CD4-positive, alpha-beta T cell treated with Interleukin-12 subunit alpha and Interleukin-12 subunit beta, for 1 hour (primary cell): ENCODE results near the gene SHC3.

Source experiments
- DNase-seq: peaks from one replicate; pipeline ENCODE4 v3.0.0-alpha.2; 2020

Gene SHC3

DNA sequence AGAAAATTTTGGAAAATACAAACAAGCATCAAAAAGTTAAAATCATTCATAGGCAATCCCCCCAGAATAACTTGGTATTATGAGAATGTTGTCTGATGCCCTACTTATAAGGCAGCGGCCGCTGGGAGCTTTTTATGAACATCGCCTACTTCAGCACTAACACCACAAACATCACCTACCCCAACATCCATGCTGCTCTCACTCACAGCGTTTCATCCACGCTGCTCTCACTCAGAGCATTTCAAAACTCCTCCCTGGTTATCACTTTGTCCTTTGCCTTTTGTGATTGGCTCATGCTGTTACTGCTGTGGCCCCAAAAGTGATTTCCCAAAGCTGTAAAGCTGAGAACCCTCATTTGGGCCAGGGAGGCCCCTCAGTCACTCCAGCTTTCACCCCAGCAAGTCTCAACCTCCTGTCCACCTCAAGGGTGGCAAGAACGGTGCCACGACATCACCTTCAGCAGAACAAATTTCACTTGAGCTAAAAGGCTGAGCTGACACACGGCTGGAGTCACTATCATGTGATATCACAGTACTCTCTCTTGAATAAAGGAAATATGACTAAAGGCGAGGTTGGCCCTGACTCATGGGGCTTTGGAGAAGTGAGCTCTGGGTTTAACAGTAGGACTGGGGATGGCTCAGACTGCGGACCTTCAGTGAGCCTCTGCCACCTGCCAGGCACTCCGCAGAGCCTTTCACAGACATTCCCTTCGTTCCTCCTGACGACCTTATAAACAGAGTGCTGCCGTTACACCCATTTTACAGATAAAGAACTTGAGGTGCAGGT, 25.2 kb downstream of the SHC3 start:
- DNase-seq = no peak

GRCh38 chr9:89149726-89150125, 28.9 kb downstream of the SHC3 start:
- DNase-seq = no peak

DNA sequence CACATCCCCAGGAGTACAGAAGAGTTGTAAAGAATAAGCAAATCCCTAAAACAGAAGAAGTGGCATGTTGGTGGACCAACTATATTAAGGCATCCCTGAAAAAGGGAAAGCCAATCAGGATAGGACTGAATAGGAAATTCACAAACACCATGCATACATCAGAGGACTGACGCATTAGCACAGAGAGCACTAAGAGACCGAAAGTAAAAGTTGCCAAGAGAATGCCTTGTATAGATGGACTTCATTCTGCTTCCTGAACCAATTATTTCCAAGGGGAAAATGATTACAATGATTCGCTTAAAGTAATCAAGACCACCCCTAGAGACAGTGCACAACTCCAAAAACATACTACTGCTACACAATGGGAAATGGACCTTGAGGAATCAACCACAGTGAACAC, 33.5 kb downstream of the SHC3 start:
- DNase-seq = no peak

- no peak for DNase-seq
Measured at GRCh38 chr9:89144238-89144637, 34.4 kb downstream of the SHC3 start.

DNA sequence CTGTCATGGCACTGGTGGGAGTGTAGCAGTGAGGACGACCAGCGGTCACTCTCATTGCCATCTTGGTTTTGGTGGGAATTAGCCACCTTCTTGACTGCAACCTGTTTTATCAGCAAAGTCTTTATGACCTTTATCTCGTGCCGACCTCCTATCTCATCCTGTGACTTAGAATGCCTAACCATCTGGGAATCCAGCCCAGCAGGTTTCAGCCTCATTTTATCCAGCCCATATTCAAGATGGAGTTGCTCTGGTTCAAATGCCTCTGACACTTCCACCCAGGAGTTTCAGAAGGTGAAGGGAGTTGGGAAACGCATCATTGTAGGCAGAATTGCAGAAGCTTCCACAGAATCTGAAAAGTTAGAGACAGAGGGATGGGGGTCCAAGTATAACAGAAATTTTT, 35.4 kb downstream of the SHC3 start:
- DNase-seq = no peak

GRCh38 chr9:89139455-89139854, 39.2 kb downstream of the SHC3 start:
- DNase-seq = no peak

DNA sequence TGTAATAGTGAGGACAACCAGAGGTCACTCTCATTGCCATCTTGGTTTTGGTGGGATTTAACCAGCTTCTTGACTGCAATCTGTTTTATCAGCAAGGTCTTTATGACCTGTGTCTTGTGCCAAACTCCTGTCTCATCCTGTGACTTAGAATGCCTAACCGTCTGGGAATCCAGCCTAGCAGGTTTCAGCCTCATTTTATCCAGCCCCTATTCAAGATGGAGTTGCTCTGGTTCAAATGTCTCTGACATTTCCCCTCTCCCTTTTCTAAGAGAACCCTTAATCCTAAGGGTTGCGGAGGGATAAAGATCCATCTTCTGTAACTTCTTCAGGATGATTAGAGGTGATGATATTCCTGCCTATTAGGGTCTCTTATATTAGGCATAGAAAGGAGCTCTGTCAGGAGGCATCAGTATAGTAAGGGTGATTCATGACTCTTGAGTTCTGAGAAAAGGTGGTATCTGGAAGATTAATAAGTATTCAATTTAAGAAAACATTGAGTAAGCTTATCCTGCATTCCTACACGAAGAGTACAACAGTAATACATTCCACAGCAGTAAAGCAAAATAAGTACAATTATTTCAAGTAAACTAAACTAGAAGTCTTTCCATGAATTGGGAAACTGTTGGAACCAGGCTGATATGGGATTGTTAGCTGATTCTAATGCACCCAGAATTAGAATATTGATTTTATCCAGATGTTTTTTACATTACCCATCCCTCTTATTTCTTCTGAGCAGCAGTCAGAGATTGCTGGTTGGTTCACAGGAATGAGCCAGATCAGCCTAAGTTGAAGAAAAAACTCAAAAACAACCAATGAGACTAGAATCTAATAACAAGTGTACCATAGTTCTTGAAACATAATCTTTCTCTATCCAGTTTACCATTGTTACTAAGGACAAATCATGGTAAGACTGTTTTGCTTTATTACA, 39.9 kb downstream of the SHC3 start:
- DNase-seq = no peak

- DNase-seq = no peak
Measured at GRCh38 chr9:89137542-89138462, 40.8 kb downstream of the SHC3 start.

DNA sequence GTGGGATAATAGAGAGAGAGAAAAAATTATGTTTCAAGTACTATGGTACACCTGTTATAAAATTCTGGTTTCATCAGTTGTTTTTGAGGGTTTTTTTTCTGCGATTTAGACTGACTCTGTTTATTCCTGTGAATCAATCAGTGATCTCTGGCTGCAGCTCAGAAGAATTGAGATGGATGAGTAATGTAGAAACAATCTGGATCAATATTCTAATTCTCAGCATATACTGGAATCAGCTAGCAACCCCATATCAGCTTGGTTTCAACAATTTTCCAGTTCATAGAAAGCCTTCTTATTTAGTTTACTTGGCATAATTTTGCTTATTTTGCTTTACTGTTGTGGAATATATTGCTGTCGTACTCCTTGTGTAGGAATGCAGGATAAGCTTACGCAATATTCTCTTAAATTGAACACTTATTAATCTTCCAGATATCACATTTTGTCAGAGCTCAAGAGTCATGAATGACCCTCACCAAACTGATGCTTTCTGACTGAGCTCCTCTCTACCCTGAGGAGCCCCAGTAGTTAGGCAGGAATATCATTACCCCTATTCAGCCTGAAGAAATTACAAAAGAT, 42.9 kb downstream of the SHC3 start:
- DNase-seq = no peak

- DNase-seq = no peak
Measured at GRCh38 chr9:89134709-89135108, 43.9 kb downstream of the SHC3 start.

DNA sequence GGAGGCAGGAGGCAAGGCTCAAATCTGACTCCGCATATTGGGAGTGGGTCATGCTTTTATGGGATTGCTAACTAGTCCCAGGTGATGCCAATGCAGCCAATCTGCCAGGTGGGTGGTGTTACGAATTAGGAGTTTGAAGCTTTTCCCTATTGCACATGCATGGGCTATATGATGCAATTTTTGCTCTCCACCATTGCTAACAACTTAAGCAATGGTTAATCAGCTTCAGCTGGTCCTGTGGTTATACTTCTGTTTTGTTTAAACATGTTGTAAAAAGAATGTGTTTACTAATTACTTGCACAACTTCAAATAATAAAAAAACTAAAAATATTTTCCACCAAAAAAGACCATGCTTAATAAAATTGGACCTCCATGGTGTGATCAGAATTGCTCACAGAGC, 55.7 kb downstream of the SHC3 start:
- DNase-seq = no peak

DNA sequence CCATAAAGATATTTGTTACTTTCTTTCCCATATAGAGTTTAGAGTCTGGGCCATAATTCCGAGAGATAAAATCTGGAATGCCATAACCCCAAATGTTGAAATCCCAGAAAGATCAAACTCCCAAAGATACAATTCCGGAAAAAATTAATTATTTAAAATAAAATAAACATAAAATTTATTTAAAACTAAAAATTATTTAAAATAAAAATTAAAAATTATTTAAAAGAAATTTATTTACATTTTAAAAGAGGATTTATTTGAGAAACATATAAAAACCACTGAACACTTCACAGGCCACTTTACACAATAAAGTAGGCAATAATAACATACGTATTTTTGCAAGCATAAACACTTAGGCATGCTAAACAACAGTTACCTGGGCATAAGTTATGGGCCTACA, 57.9 kb downstream of the SHC3 start:
- no peak for DNase-seq

DNA sequence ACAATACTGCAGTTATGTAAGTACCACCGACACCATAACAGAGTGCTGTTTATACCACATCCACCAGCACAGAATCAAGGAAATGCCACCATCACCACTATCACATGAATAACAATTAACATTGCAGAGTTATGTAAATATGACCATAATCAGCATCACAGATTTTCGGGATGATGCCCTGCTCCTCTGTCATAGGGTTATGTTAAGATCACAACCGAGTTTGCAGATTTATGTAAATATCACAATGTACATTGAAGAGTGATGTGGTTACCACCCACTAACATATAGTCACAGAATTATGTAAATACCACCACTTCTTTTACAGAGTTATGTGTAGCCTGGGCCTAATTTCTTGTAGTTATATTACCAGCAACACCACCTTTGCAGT, 61.8 kb downstream of the SHC3 start:
- no peak for DNase-seq

DNA sequence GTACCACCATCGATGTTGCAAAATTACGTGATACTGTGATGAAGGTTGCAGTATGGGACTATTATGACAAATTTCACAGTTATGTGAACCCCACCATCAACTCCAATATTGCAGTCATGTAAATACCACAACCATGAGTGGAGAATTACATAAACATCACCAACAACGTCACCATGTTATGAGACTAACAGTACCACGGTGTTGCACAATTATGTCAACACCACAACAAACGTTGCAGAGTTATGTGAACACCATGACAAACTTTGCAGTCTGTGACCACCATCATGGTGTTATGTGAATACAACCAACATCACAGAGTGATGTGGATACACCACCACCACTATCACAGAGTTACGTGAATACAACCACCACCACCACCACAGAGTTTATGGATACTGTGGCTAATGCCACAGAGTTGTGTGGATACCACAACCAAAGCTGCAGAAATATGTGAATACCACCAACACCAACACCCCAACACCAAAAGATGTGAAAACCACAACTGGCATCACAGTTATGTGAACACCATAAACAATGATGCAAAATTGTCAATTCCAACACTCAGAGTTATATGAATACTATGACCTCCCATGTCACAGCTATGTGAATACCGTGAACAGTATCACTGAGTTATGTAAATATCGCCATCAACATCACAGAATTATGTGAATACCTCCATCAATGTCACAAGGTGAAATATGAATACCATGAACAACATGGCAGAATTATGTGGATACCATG, 62.4 kb downstream of the SHC3 start:
- DNase-seq = no peak

GRCh38 chr9:89115426-89115825, 63.2 kb downstream of the SHC3 start:
- no peak for DNase-seq

DNA sequence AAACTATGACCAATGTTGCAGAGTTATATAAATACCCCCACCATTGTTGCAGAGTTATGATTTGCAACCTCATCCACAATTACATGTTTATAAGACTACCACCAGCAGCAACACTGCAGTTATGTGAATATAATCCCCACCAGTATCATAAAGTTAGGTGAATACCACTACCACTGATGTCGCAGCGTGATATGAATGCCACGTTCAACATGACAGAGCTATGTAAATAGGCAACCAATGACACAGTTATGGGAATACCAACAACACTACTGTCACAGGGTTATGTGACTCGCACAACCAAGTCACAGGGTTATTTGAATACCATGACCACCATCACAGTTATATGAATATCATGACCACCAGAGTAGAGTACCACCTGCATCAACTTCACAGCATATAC, 63.9 kb downstream of the SHC3 start:
- DNase-seq = no peak

- DNase-seq = no peak
Measured at GRCh38 chr9:89113851-89114250, 64.8 kb downstream of the SHC3 start.

DNA sequence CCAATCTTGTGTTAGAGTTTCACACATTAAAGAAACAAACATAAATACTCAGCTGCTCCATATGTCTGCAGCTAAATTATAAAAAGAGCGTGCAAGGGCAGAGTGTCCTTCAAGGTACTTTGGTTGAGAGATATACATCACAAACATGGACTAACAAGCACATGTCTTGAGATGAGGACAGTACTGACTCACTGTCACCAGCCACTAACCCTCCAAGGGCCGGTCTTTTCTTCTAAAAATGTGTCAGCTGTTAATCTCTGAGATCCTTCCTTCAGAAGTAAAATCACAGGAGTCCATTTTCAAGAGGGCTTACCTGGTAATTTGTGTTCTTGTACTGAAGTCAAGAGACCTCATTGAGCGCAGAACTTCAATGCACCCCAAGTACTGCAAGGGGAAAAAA, 66.4 kb downstream of the SHC3 start:
- DNase-seq = no peak

- no peak for DNase-seq
Measured at GRCh38 chr9:89109666-89110065, 69.0 kb downstream of the SHC3 start.

GRCh38 chr9:89107406-89107805, 71.2 kb downstream of the SHC3 start:
- no peak for DNase-seq

DNA sequence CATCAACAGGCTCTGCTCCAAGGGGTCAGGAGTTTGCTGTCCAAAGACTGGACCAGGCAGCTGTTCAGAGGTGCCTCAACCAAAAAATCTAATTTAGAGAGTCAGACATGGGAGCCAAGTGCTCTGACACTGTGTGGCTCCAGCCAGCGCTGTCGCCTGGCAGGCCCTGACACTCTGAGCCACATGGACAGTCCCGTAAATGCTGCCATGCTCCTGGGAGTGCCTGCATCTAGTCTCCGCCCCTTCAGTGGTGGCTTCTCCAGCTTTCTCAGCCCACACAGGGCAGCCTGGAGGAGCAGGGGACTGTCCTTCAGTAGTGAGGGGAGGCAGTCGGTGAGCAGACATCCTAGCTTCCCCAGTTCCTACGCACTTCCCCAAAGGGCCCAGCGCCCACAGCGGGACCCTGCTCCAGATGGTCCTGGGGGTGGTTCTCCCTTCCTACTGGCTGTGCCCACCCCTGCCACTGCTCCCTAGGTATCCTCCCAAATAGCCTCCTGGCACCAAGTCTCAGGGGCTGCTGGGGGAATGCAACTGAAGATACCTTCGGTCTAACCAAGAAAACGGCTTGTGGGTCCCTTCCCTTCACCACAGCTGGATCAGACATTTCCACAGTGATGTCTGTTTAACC, 72.3 kb downstream of the SHC3 start:
- DNase-seq = no peak

- DNase-seq = no peak
Measured at GRCh38 chr9:89104821-89105220, 73.8 kb downstream of the SHC3 start.
